ENCODE results near the gene CCDC102A.

DNA sequence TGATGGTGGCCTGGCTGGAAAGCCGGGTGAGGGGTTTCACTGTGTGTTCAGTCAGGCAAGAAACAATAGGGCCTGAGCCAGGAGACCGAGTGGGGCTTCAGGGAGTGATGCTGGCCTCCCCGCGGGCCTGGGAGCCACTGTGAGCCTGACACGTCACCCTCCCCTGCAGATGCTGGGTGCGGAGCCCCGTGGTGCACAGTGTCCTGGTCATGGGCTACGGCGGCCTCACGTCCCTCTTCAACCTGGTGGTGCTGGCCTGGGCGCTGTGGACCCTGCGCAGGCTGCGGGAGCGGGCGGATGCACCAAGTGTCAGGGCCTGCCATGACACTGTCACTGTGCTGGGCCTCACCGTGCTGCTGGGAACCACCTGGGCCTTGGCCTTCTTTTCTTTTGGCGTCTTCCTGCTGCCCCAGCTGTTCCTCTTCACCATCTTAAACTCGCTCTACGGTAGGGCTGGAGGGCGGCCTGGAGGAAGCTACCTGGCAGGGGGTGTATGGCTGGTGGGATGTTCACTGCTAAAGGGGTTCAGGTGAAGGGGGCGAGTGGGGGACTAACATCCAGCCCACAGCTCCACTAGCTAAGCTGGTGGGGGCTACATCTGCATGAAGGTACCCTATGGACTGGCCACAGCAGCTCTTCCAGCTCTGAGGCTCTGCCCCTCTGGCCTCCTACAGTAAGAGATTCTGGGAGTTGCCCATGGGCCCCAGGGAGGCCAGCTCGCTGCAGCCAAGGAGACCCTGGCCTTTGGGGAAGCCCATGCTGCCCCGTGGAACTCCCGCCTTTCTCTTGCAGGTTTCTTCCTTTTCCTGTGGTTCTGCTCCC is 38.5 kb upstream of the CCDC102A start:
- TF ChIP-seq, protein P1, sequence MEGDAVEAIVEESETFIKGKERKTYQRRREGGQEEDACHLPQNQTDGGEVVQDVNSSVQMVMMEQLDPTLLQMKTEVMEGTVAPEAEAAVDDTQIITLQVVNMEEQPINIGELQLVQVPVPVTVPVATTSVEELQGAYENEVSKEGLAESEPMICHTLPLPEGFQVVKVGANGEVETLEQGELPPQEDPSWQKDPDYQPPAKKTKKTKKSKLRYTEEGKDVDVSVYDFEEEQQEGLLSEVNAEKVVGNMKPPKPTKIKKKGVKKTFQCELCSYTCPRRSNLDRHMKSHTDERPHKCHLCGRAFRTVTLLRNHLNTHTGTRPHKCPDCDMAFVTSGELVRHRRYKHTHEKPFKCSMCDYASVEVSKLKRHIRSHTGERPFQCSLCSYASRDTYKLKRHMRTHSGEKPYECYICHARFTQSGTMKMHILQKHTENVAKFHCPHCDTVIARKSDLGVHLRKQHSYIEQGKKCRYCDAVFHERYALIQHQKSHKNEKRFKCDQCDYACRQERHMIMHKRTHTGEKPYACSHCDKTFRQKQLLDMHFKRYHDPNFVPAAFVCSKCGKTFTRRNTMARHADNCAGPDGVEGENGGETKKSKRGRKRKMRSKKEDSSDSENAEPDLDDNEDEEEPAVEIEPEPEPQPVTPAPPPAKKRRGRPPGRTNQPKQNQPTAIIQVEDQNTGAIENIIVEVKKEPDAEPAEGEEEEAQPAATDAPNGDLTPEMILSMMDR (conservative IDR thresholded peaks at IDR 0.05), result no peak
- no peak for TF ChIP-seq ZFX (IDR thresholded peaks at IDR 0.05)

Data from C4-2B (cell line).